Stimulated activated CD8-positive, alpha-beta memory T cell treated with anti-CD3 and anti-CD28 coated beads, Interleukin-15, amount 100 ng/mL, for 4 hours (primary cell): Measurements from ENCODE around the gene APBA2.

ENCODE experiments used
- DNase-seq, 2 donors: peaks; one replicate each; pipeline ENCODE4 v3.0.0-alpha.2; 2020; ENCODE audit warnings: low read depth in 2 of 2

Gene APBA2

GRCh38 chr15:29133321-29133720 lies 247.5 kb downstream of the APBA2 start:
- no peak for DNase-seq

- no peak for DNase-seq
Measured at GRCh38 chr15:29133791-29134190, 248.0 kb downstream of the APBA2 start.

- DNase-seq = no peak
Measured at GRCh38 chr15:29134239-29134638, 248.5 kb downstream of the APBA2 start.

- DNase-seq = no peak
Measured at GRCh38 chr15:29134641-29135308, 249.0 kb downstream of the APBA2 start.

GRCh38 chr15:29135309-29135657 lies 249.5 kb downstream of the APBA2 start:
- no peak for DNase-seq

GRCh38 chr15:29135702-29136646 lies 250.2 kb downstream of the APBA2 start:
- DNase-seq = no peak

- no peak for DNase-seq
Measured at GRCh38 chr15:29138260-29138659, 252.5 kb downstream of the APBA2 start.

- DNase-seq = no peak
Measured at GRCh38 chr15:29139072-29139471, 253.3 kb downstream of the APBA2 start.

- peak in 1 of 2 donors; percentile 18 for DNase-seq
Measured at GRCh38 chr15:29139540-29140459, 254.0 kb downstream of the APBA2 start.

- DNase-seq = no peak
Measured at GRCh38 chr15:29140475-29141307, 254.9 kb downstream of the APBA2 start.

- DNase-seq = no peak
Measured at GRCh38 chr15:29141308-29142128, 255.7 kb downstream of the APBA2 start.

GRCh38 chr15:29142129-29142747 lies 256.5 kb downstream of the APBA2 start:
- DNase-seq = no peak

GRCh38 chr15:29143293-29143692 lies 257.5 kb downstream of the APBA2 start:
- DNase-seq = no peak

GRCh38 chr15:29143909-29144635 lies 258.3 kb downstream of the APBA2 start:
- DNase-seq = no peak

GRCh38 chr15:29149738-29150075 lies 263.9 kb downstream of the APBA2 start:
- DNase-seq = no peak

GRCh38 chr15:29150515-29151483 lies 265.0 kb downstream of the APBA2 start:
- no peak for DNase-seq

- no peak for DNase-seq
Measured at GRCh38 chr15:29151484-29151857, 265.7 kb downstream of the APBA2 start.

- no peak for DNase-seq
Measured at GRCh38 chr15:29156521-29156920, 270.7 kb downstream of the APBA2 start.
